ENCODE results near the gene ANO7. TPM values are rescaled to one million over a fixed set of nuclear protein-coding genes. Genes with fewer than 3 reads are reported as not detected.

The ANO7 gene
- total RNA-seq, result 3.8 TPM

GRCh38 chr2:241188361-241189092 lies at the start of gene ANO7:
Gene ANO7, plus strand, starts transcription at chr2:241188677. Its CDS starts 1,387 bp downstream, at chr2:241190064.
- intact Hi-C loops (cut with DNase I), result no loop called here
- DNase-seq (ENCODE audit: low spot score) (no peak), ATAC-seq (peak; percentile 25)

- intact Hi-C loops (cut with DNase I), result loop anchor here (5.0 kb wide), 1 partner anchor 373 kb away; no protein-coding TSS in a partner anchor
- no peak for ATAC-seq
- DNase-seq (ENCODE audit: low spot score), result no peak
These were observed 48.7 kb upstream of the ANO7 start for GRCh38 chr2:241139531-241140444.

GRCh38 chr2:241140445-241140840 lies 48.0 kb upstream of the ANO7 start:
- DNase-seq (ENCODE audit: low spot score), result peak; percentile 17
- intact Hi-C loops (cut with DNase I), result loop anchor here (5.0 kb wide), 1 partner anchor 372 kb away; no protein-coding TSS in a partner anchor

DNA sequence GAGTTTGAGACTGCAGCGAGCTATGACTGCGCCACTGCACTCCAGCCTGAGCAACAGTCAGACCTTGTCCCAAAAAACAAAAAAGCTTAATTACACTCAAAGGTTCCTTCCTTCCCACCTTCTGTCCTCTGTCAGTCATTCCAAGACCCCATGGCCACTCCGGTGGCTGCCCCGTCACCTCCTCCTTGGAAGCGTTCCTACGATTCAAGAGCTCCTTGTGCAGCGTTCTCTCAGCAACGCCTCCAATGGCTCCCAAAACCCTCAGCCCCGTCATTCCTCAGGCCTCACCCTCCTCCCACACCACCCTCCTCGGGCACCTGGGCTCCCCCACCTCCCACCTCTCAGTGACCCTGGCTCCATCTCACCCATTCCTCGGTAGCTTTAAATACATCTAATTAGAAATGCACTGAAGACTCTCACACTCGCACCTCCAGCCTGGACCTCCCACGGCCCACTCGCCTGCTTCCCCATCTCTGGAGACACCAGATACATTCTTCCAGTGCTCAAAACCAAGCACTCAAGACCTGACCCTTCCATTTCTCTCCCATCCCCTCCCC lies 47.2 kb upstream of the ANO7 start:
- intact Hi-C loops (cut with DNase I), result loop anchor here (5.0 kb wide), 1 partner anchor 371 kb away; no protein-coding TSS in a partner anchor
- ATAC-seq, result no peak
- peak; percentile 33 for DNase-seq (ENCODE audit: low spot score)

More at GRCh38 chr2:241140445-241140840, 48.0 kb upstream of the ANO7 start:
- ATAC-seq, result no peak

GRCh38 chr2:241142063-241142462 lies 46.4 kb upstream of the ANO7 start:
- intact Hi-C loops (cut with DNase I), result loop anchor here (5.0 kb wide), 1 partner anchor 370 kb away; no protein-coding TSS in a partner anchor

DNA sequence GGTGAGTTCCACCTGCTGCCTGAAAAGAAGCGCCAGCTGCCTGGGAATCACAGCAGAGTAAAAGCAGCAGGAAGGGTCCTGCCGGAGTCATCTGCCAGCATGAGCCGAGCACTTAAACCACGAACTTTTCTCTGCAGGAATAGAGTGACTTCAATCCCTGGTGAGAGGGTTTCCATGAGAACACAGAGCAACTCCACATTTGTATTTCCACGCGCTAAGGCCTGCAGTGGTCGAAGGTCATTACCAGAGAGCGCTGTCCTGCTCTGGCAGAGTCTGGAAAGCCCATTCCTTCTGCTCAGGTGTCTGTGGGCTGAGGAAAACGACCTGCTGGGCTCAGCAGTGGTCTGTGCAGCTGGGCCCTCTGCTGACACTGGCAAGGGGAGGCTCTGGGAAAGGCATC lies 45.9 kb upstream of the ANO7 start:
- ATAC-seq, result no peak
- intact Hi-C loops (cut with DNase I), result loop anchor here (5.0 kb wide), 1 partner anchor 370 kb away; no protein-coding TSS in a partner anchor
- no peak for DNase-seq (ENCODE audit: low spot score)

More at GRCh38 chr2:241142063-241142462, 46.4 kb upstream of the ANO7 start:
- no peak for ATAC-seq
- no peak for DNase-seq (ENCODE audit: low spot score)

GRCh38 chr2:241146286-241146685 lies 42.2 kb upstream of the ANO7 start:
- intact Hi-C loops (cut with DNase I), result no loop called here
- no peak for ATAC-seq
- no peak for DNase-seq (ENCODE audit: low spot score)

DNA sequence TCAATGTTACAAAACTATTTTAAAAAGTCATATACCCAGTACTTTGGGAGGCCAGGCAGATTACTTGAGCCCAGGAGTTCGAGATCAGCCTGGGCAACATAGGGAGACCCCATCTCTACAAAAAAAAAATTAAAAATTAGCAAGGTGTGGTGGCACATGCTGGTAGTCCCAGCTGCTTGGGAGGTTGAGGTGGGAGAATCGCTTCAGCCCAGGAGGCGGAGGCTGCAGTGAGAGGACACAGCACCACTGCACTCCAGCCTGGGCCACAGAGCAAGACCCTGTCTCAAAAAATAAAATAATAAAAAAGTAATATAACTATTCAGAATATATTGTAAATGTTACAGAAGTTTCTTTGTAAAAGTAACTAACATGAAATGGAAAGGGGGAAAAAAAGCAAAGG lies 41.1 kb upstream of the ANO7 start:
- intact Hi-C loops (cut with DNase I), result no loop called here
- DNase-seq (ENCODE audit: low spot score) (no peak), ATAC-seq (no peak)

GRCh38 chr2:241148239-241148638 lies 40.2 kb upstream of the ANO7 start:
- DNase-seq (ENCODE audit: low spot score) (no peak), ATAC-seq (no peak)
- intact Hi-C loops (cut with DNase I), result no loop called here

GRCh38 chr2:241148891-241149674 lies 39.4 kb upstream of the ANO7 start, which contains the start of gene PASK:
Gene PASK, minus strand, starts transcription at chr2:241149472. Its CDS starts 6,440 bp downstream, at chr2:241143032.
- intact Hi-C loops (cut with DNase I), result no loop called here
- peak; percentile 97 for ATAC-seq

DNA sequence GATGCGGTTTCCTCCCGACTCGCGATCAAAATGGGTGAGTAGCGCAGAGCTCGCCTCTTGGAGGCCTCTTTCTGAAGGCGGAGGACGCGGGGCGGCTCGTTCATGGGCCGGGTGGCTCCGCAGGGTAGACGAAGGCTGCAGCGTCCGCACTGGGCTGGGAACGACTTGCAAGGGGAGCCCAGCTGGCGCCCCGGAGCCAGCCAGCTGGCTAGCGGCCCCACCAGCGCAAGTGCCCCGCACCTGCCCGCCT lies 38.9 kb upstream of the ANO7 start:
- DNase-seq (ENCODE audit: low spot score), result no peak
- intact Hi-C loops (cut with DNase I), result no loop called here

More at GRCh38 chr2:241148891-241149674, 39.4 kb upstream of the ANO7 start, which contains the start of gene PASK:
- DNase-seq (ENCODE audit: low spot score), result peak; percentile 95

GRCh38 chr2:241149925-241150659 lies 38.4 kb upstream of the ANO7 start, which contains the start of gene PPP1R7:
Gene PPP1R7, plus strand, starts transcription at chr2:241150467. Its CDS starts 29 bp downstream, at chr2:241150496.
- peak; percentile 96 for DNase-seq (ENCODE audit: low spot score)
- ATAC-seq, result peak; percentile 98
- intact Hi-C loops (cut with DNase I), result no loop called here

More for the DNA sequence above, 38.9 kb upstream of the ANO7 start:
- ATAC-seq, result peak; percentile 51

DNA sequence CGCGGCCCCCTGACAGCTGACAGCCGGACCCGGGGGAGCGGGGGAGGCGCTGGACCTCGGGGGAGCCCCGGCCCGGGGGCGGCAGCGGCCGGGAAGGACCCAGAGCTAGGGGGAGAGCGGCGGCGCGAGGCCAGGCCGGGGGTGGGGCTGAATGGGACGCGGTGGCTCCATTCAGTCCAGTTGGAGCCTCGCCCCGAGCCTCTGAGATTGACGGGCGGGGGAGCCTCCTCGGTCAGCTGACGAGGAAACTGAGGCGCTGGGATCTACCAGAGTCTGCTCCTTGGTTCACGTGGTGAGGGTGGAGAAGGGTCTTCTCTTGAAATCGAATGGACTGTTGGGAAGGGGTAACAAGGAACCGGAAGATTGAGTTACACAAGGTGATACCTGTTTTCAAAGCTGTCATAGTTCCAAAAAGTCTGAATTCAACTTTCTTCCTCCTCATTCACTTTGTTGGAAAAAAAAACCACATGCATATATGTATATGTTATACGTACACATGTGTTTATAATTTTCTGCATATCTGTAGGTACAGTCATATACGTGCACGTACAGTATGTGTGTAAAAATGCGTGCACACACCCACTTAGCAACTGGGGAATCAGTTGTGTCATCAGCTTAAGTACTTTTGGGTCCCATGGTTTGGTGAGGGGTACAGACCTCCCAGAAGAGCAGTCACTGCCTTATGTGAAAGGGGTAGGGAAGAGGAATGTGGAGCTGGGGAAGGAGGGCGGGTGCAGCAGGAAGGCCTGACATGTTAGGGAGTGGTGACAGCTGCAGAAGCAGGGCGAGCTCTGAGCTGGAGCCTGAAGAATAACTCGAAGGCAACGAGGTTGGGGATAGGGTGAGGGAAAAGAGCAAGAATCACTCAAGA lies 37.6 kb upstream of the ANO7 start:
- DNase-seq (ENCODE audit: low spot score) (no peak), ATAC-seq (no peak)
- intact Hi-C loops (cut with DNase I), result no loop called here

DNA sequence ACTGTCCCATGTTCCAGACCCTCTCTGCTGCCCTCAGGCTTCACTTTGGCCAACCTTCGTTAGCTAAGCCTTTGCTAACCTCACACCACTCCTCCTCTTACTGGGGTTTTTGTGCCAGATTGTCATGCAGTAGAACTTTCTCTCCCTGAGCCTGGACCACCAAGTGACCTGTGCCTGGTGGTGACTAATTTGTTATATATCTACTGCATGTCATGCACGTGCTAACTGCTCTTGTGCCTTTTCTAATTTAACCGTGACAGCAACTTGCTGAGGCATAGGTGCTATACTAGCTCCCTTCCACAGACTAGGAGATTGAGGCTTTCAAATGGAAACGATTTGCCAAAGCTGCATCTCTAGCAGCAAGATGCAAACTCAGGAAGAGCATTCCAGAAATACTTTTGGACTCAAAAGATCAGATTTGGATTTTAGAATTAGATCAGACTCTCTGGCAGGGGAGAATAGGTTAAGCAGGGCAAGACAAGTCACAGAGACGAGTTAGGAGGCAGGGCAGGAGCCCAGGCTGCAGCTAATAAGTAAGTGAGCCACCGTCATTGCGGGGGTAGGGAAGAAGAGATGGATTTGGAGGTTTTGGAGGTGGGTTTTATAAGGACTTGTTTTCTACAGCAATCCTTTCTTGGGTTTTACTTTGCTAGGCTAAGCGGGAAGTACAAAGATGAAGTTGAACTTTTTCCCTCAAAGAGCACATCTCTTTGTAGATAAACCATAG lies 36.4 kb upstream of the ANO7 start:
- no peak for ATAC-seq
- no peak for DNase-seq (ENCODE audit: low spot score)
- intact Hi-C loops (cut with DNase I), result no loop called here

DNA sequence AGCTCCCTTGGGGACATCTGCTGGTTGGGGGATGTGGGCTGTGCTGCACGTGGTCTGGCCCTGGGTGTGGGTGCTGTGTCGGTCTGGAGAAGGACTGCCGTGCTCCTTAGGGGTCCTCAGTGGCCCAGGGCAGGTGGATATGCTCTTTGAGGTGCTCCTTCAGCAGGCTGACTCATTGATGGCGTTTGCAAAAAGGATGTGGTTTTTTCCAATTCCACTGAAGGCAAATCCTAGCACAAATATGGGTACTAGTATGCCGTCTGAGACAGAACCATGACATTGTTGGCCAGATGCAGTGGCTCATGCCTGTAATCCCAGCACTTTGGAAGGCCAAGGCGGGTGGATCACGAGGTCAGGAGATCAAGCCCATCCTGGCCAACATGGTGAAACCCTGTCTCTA lies 34.9 kb upstream of the ANO7 start:
- no peak for ATAC-seq
- intact Hi-C loops (cut with DNase I), result no loop called here

DNA sequence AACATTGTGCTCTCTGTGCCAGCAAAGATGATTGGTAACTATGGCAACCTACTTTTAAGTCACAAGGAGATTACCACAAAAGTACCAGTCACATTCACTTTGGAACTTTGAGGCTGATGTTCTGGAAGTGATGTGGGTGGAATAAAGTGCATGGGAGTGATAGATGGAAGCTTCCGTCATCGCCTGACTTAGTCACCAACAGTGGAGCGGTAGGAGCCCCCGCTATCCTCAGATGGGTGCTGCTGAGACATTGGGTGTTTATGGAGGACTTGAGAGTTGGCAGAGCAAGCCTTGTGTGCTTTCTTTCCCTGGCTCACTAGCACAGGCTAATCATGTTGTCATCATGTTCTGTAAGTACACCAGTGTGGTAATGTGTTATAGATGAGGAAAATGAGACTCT lies 33.6 kb upstream of the ANO7 start:
- no peak for DNase-seq (ENCODE audit: low spot score)
- no peak for ATAC-seq
- intact Hi-C loops (cut with DNase I), result no loop called here

More for the DNA sequence above, 34.9 kb upstream of the ANO7 start:
- no peak for DNase-seq (ENCODE audit: low spot score)

Data from sciatic nerve (tissue), 2 donors.